ENCODE measurements around the gene BACE1-AS.

- no peak for TF ChIP-seq CTCF (IDR thresholded peaks at IDR 0.05)
- TF ChIP-seq POLR2A (IDR thresholded peaks at IDR 0.05), result no peak
Observed at GRCh38 chr11:117278347-117278746, 12.8 kb upstream of the BACE1-AS start.

Data from uterus (tissue), 2 donors.